Mesendoderm (in vitro differentiated cells): ENCODE data around the gene MRPS25.

ENCODE experiments used
- DNase-seq: peaks from one replicate; pipeline ENCODE4 v3.0.0; 2013
- H2AK5ac ChIP-seq: 2 replicates; pipeline ENCODE4 v1.6.1; 2013; ENCODE audit warnings: low read length, inconsistent platforms
- H2BK120ac ChIP-seq: 2 replicates; pipeline ENCODE4 v1.6.1; 2013; ENCODE audit warnings: low read depth, mild to moderate bottlenecking, low read length, moderate library complexity, mixed read lengths
- H2BK15ac ChIP-seq: replicated peaks from 2 replicates; pipeline ENCODE4 v1.6.1; 2013; ENCODE audit warnings: low read depth, mild to moderate bottlenecking, moderate library complexity
- H2BK5ac ChIP-seq: 2 replicates; pipeline ENCODE4 v1.6.1; 2013; ENCODE audit warnings: low read length, inconsistent platforms
- H3K18ac ChIP-seq: 2 replicates; pipeline ENCODE4 v1.6.1; 2013; ENCODE audit warnings: mild to moderate bottlenecking, low read length, mixed read lengths
- H3K23ac ChIP-seq: one replicate; pipeline ENCODE4 v1.6.1; 2013; ENCODE audit warnings: low read length
- H3K27ac ChIP-seq: 2 replicates; pipeline ENCODE4 v1.5.1; 2013; ENCODE audit warnings: low read depth, mild to moderate bottlenecking, inconsistent platforms, low read length, moderate library complexity
- H3K27me3 ChIP-seq: 2 replicates; pipeline ENCODE4 v1.6.1; 2013; ENCODE audit warnings: low read length, control low read depth, mild to moderate bottlenecking, inconsistent platforms; ENCODE audit not compliant: insufficient read depth, poor library complexity
- H3K36me3 ChIP-seq: 2 replicates; pipeline ENCODE4 v1.6.1; 2013; ENCODE audit warnings: low read length, inconsistent platforms; ENCODE audit not compliant: control insufficient read depth, insufficient read depth
- H3K4ac ChIP-seq: one replicate; pipeline ENCODE4 v1.6.1; 2013; ENCODE audit warnings: low read depth, mild to moderate bottlenecking, low read length, moderate library complexity
- H3K4me1 ChIP-seq: 2 replicates; pipeline ENCODE4 v1.6.1; 2013; ENCODE audit warnings: low read depth, low read length, inconsistent platforms; ENCODE audit not compliant: control insufficient read depth
- H3K4me2 ChIP-seq: 2 replicates; pipeline ENCODE4 v1.6.1; 2013; ENCODE audit warnings: low read length
- H3K4me3 ChIP-seq: 2 replicates; pipeline ENCODE4 v1.5.1; 2013; ENCODE audit warnings: mild to moderate bottlenecking, low read length
- H3K56ac ChIP-seq: one replicate; pipeline ENCODE4 v1.6.1; 2013; ENCODE audit warnings: low read length
- H3K79me1 ChIP-seq: 2 replicates; pipeline ENCODE4 v1.6.1; 2013; ENCODE audit warnings: low read length, inconsistent platforms
- H3K79me2 ChIP-seq: 2 replicates; pipeline ENCODE4 v1.6.1; 2013; ENCODE audit warnings: mild to moderate bottlenecking, low read length; ENCODE audit not compliant: control insufficient read depth, insufficient read depth
- H3K9ac ChIP-seq: 2 replicates; pipeline ENCODE4 v1.6.1; 2013; ENCODE audit warnings: low read length, inconsistent platforms
- H4K5ac ChIP-seq: one replicate; pipeline ENCODE4 v1.6.1; 2013; ENCODE audit warnings: low read length
- H4K8ac ChIP-seq: one replicate; pipeline ENCODE4 v1.6.1; 2013; ENCODE audit warnings: low read depth, mild to moderate bottlenecking, control low read depth, low read length, moderate library complexity
- WGBS: extraction: QIAGEN DNeasy Blood & Tissue Kit; methylation state at CpG from one replicate; pipeline ENCODE4 v1.1.7; 2013; ENCODE audit warnings: low lambda C conversion rate, missing lambda C conversion rate; ENCODE audit not compliant: insufficient coverage; ENCODE audit errors: extremely low coverage; 5-methylcytosine and 5-hydroxymethylcytosine counted together

MRPS25 gene

DNA sequence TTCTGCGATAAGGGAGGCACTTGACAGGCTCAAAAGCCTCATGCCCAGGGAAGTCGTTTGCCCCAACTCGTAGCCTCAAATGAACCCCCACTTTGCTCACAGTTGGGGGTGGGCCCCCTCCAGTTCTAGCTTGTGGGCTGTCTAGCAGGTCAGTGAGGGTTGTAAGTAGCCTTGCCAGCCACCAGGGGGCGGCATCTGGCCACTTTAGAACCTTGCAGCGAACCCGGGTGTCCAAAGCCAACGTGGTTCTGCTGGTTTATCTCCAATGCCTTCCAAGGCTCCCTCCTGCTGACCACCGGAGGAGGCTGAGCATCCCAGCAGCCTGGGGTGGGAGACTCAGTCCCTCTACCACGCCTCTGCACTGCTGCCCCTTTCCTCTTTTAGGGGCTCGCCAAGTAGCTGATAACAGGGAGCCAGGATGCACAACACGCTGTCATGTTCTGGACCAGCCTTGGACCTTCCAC lies 43.0 kb upstream of the MRPS25 start:
- peak; percentile 83 for DNase-seq
- H3K27ac ChIP-seq = no peak overlapping the region
- no peak overlapping the region for H3K23ac ChIP-seq
- H2AK5ac ChIP-seq = no peak overlapping the region
- no peak overlapping the region for H4K5ac ChIP-seq
- no peak overlapping the region for H3K4me3 ChIP-seq
- H3K4me2 ChIP-seq = no peak overlapping the region
- H3K9ac ChIP-seq = no peak overlapping the region
- H3K4ac ChIP-seq = no peak overlapping the region
- H3K79me1 ChIP-seq = no peaks in the 10 kb centered on the region
- H4K8ac ChIP-seq = no peak overlapping the region
- no peak overlapping the region for H3K56ac ChIP-seq
- H3K27me3 ChIP-seq = no peaks in the 10 kb centered on the region
- no peaks in the 10 kb centered on the region for H3K4me1 ChIP-seq
- H2BK120ac ChIP-seq = no peak overlapping the region
- no peaks in the 10 kb centered on the region for H3K36me3 ChIP-seq
- H2BK5ac ChIP-seq = no peak overlapping the region
- no peak overlapping the region for H3K18ac ChIP-seq
- no CpG with 5 or more reads among the region's 11 CpGs for WGBS
- no peaks in the 10 kb centered on the region for H3K79me2 ChIP-seq
- no peak overlapping the region for H2BK15ac ChIP-seq

DNA sequence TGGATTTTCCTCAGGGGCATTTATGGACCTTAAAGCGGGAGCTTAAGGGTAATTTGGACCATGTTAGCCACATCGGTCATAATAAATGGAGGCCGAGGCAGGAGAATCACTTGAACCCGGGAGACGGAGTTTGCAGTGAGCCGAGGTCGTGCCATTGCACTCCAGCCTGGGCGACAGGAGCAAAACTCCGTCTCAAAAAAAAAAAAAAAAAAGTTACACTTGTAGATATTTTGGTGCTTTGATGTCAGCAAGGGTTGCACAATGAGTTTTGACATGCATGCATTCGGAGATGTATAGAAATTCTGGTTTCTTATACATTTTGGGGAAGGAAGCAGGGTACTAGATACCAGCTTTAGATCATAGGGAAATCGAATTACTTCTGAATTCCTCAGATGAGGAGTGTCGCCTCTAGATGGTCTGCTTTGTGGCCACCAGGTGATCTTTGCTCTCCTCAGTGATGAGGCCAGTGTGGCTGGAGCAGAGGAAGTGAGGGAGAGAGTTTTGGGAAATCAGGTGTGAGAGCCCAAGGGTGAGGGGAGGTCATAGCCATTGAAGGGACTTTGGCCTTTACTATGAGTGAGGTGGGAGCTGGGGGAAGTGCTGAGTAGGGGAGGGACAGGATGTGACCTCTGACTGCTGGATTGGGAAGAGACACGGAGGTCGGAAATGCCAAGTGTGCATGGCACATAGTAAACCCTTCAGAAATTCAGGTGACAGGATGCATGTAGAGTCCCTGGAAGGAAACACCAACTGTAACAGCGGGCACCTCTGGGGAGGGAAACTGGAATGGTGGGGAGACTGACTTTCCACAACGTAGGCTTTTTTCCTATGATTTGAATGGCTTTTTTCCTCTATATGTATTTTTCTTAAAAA lies 42.2 kb upstream of the MRPS25 start:
- no peak overlapping the region for H2AK5ac ChIP-seq
- H3K4ac ChIP-seq = no peak overlapping the region
- H3K4me1 ChIP-seq = no peaks in the 10 kb centered on the region
- no peak overlapping the region for H3K23ac ChIP-seq
- H3K79me1 ChIP-seq = no peaks in the 10 kb centered on the region
- no peak overlapping the region for H4K8ac ChIP-seq
- H3K56ac ChIP-seq = no peak overlapping the region
- no peak overlapping the region for H3K18ac ChIP-seq
- no peak overlapping the region for H3K27ac ChIP-seq
- H3K36me3 ChIP-seq = no peaks in the 10 kb centered on the region
- no peak overlapping the region for H2BK120ac ChIP-seq
- H4K5ac ChIP-seq = no peak overlapping the region
- H3K9ac ChIP-seq = no peak overlapping the region
- no peak overlapping the region for H3K4me3 ChIP-seq
- H3K79me2 ChIP-seq = no peaks in the 10 kb centered on the region
- no peaks in the 10 kb centered on the region for H3K27me3 ChIP-seq
- DNase-seq = peak; percentile 41
- no CpG with 5 or more reads among the region's 16 CpGs for WGBS
- no peak overlapping the region for H2BK15ac ChIP-seq
- no peak overlapping the region for H2BK5ac ChIP-seq
- no peak overlapping the region for H3K4me2 ChIP-seq

DNA sequence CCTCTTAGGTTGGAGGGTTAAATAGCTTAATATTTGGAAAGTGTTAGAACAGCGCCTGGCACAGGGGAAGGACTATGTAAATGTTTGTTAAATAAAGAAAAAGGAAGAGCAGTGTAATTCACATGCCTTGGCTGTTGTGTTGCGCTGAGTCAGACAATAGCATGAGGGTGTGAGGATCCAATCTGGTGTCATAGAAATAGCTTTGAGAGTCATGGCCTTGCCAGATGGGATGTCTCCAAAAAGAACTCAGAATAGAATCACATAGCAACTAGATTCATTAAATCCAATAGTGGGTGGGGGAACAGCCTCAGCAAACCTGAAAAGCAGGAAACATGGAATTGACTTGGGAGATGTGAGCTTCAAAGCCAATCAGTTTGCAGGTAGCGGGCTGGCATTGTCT lies 37.7 kb upstream of the MRPS25 start:
- Histone ChIP-seq H3K27me3 (no peaks in the 10 kb centered on the region), H2BK120ac (no peak overlapping the region), H3K36me3 (no peaks in the 10 kb centered on the region), H3K56ac (no peak overlapping the region), H3K23ac (no peak overlapping the region), H3K18ac (no peak overlapping the region), H2BK5ac (no peak overlapping the region), H3K4me1 (peaks cover 5% of the 10 kb centered on the region), H4K8ac (no peak overlapping the region), H3K9ac (no peak overlapping the region), H3K27ac (no peak overlapping the region), H3K79me1 (peaks cover 7% of the 10 kb centered on the region), H2AK5ac (no peak overlapping the region), H3K4ac (no peak overlapping the region), H4K5ac (no peak overlapping the region), H3K4me2 (no peak overlapping the region), H2BK15ac (no peak overlapping the region), H3K4me3 (no peak overlapping the region), H3K79me2 (peaks cover 7% of the 10 kb centered on the region)
- DNase-seq = no peak
- no CpG with 5 or more reads among the region's 3 CpGs for WGBS

DNA sequence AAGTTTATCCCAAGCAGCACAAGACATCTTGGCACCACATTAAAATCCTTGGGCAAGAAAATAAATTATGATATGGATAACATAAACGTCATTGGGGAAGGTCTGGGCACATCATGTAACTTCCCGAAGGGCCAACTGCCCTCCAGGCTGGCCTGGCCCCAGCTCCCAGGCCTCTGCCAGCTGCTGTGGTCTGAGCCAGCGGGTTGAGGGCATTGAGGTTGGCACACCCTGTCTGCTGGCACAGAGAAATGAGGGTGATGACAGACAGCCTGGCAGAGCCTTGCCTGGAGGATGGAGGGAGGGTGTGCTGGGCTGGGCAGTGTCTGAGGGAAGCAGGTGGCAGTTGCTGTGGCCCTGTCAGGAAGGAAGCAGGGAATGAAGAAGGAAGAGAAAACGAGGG lies 37.1 kb upstream of the MRPS25 start:
- H3K27me3 ChIP-seq = no peaks in the 10 kb centered on the region
- peaks cover 9% of the 10 kb centered on the region for H3K79me2 ChIP-seq
- H2BK15ac ChIP-seq = no peak overlapping the region
- H3K4me3 ChIP-seq = no peak overlapping the region
- H2AK5ac ChIP-seq = no peak overlapping the region
- no peak overlapping the region for H3K9ac ChIP-seq
- H3K23ac ChIP-seq = no peak overlapping the region
- H2BK5ac ChIP-seq = no peak overlapping the region
- H3K36me3 ChIP-seq = no peaks in the 10 kb centered on the region
- no peak overlapping the region for H4K8ac ChIP-seq
- H3K4me2 ChIP-seq = no peak overlapping the region
- H3K4me1 ChIP-seq = peaks cover 5% of the 10 kb centered on the region
- DNase-seq = no peak
- H3K27ac ChIP-seq = no peak overlapping the region
- peaks cover 10% of the 10 kb centered on the region for H3K79me1 ChIP-seq
- no peak overlapping the region for H3K4ac ChIP-seq
- H4K5ac ChIP-seq = no peak overlapping the region
- H3K56ac ChIP-seq = no peak overlapping the region
- no CpG with 5 or more reads among the region's 4 CpGs for WGBS
- H3K18ac ChIP-seq = no peak overlapping the region
- H2BK120ac ChIP-seq = no peak overlapping the region

DNA sequence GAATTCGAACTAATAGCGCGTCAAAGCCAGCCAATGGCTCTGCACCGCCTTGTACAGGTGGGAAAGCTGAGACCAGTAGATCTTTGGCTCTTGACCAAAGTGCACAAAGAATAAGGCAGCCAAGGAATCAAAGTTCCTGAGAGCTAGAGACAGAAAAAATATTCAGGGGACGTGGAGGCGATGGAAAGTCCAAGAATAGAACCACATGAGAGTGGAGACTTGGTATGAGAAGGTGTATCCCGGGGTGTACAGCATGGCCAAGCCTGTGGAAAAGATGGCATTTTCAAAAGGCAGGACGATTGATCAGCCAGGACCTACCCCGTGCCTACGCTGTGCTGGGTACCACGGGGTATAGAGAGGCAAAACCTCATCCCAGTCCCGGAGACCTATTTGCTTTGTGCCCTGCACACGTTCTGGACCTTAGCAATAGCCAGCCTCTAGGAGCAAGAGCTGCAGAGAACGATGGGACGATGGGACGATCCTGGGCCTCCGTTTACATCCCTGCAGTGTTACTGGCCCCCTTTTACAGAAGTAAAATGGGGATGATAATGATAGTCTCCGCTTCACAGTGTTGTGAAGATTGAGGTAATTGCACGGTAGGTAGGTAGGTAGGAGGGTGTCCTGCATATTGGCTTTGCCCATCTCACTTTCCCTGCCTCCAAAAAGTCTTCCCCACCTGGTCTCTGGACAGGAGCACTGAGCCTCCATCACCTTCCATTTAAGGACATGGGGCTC lies 34.4 kb upstream of the MRPS25 start:
- DNase-seq = no peak
- Histone ChIP-seq H3K9ac (peak overlapping the region; percentile 90), H3K23ac (no peak overlapping the region), H3K27ac (no peak overlapping the region), H3K79me1 (peaks cover 10% of the 10 kb centered on the region), H3K27me3 (no peaks in the 10 kb centered on the region), H4K8ac (no peak overlapping the region), H3K4me1 (peaks cover 5% of the 10 kb centered on the region), H4K5ac (peak overlapping the region; percentile 63), H2BK5ac (no peak overlapping the region), H3K79me2 (peaks cover 9% of the 10 kb centered on the region), H2AK5ac (no peak overlapping the region), H3K4ac (no peak overlapping the region), H3K4me2 (peak overlapping the region; percentile 95), H3K18ac (peak overlapping the region; percentile 22), H2BK120ac (no peak overlapping the region), H3K56ac (peak overlapping the region; percentile 97), H3K36me3 (no peaks in the 10 kb centered on the region), H3K4me3 (peak overlapping the region; percentile 89), H2BK15ac (no peak overlapping the region)
- no CpG with 5 or more reads among the region's 19 CpGs for WGBS
